ENCODE results near the gene B3GNT5. TPM values are rescaled to one million over a fixed set of nuclear protein-coding genes. Genes with fewer than 3 reads are reported as not detected.

The B3GNT5 gene
- total and polyA plus RNA-seq, 2 donors (not counting 3 experiments of a cell fraction or from before 2014, with no cell fraction given) = 4.1 to 25.6 TPM

GRCh38 chr3:183315739-183316138 lies 62.7 kb downstream of the B3GNT5 start:
- Histone ChIP-seq H3K9me3 (replicated peaks; ENCODE audit: control insufficient read depth, insufficient read depth, low read length) (no peaks in the 10 kb centered on the region), H3K4me1 (ENCODE audit: control insufficient read depth, extremely low read depth, insufficient read depth, low read length) (no peaks in the 10 kb centered on the region), H3K9me1 (replicated peaks; ENCODE audit: control insufficient read depth, extremely low read depth, insufficient read depth, low read length) (no peaks in the 10 kb centered on the region), H4K20me1 (replicated peaks; ENCODE audit: control insufficient read depth, extremely low read depth, insufficient read depth, low read length) (no peaks in the 10 kb centered on the region), H3K4me2 (ENCODE audit: insufficient read depth, low read length) (no peak overlapping the region), H3K79me2 (ENCODE audit: control insufficient read depth, insufficient read depth, low read length) (no peaks in the 10 kb centered on the region), H3K27ac (ENCODE audit: insufficient read depth, low read depth, low read length) (no peak overlapping the region), H3K4me3 (replicated peaks in 1 of 3; ENCODE audit: insufficient read depth in 1 of 3, low read depth in 1 of 3, low read length in 3 of 3) (no peak overlapping the region), H3K36me3 (ENCODE audit: control insufficient read depth in 2 of 2, extremely low read depth in 1 of 2, insufficient read depth in 2 of 2, low read length in 2 of 2) (no peaks in the 10 kb centered on the region), H3K27me3 (ENCODE audit: control insufficient read depth in 2 of 2, insufficient read depth in 2 of 2, low read length in 2 of 2) (no peaks in the 10 kb centered on the region), H3K9ac (replicated peaks; ENCODE audit: extremely low read depth, insufficient read depth, low read length) (no peak overlapping the region), H2AFZ (ENCODE audit: low read depth, low read length) (no peak overlapping the region)
- TF ChIP-seq MYC (IDR thresholded peaks at IDR 0.05; ENCODE audit: low read depth, low read length) (no peak), POLR2A (IDR thresholded peaks at IDR 0.05; ENCODE audit: low read depth, low read length) (no peak), GATA2 (IDR thresholded peaks at IDR 0.05; ENCODE audit: insufficient read depth, insufficient read length, low read depth, low read length) (no peak), JUN (IDR thresholded peaks at IDR 0.05; ENCODE audit: borderline replicate concordance, insufficient read depth, insufficient read length, low read depth) (no peak), FOS (IDR thresholded peaks at IDR 0.05; ENCODE audit: borderline replicate concordance, insufficient read depth, low read length) (no peak), POLR2AphosphoS5 (IDR thresholded peaks at IDR 0.05; ENCODE audit: insufficient read depth, low read depth, low read length) (no peak), EZH2 (IDR thresholded peaks at IDR 0.05; ENCODE audit: borderline replicate concordance, low read depth, low read length, severe bottlenecking) (no peak)
- TF ChIP-seq, protein P1, sequence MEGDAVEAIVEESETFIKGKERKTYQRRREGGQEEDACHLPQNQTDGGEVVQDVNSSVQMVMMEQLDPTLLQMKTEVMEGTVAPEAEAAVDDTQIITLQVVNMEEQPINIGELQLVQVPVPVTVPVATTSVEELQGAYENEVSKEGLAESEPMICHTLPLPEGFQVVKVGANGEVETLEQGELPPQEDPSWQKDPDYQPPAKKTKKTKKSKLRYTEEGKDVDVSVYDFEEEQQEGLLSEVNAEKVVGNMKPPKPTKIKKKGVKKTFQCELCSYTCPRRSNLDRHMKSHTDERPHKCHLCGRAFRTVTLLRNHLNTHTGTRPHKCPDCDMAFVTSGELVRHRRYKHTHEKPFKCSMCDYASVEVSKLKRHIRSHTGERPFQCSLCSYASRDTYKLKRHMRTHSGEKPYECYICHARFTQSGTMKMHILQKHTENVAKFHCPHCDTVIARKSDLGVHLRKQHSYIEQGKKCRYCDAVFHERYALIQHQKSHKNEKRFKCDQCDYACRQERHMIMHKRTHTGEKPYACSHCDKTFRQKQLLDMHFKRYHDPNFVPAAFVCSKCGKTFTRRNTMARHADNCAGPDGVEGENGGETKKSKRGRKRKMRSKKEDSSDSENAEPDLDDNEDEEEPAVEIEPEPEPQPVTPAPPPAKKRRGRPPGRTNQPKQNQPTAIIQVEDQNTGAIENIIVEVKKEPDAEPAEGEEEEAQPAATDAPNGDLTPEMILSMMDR (IDR thresholded peaks at IDR 0.05; ENCODE audit: extremely low read depth in 1 of 2, insufficient read depth in 1 of 2, low read depth in 1 of 2, low read length in 2 of 2) = no peak
- TF ChIP-seq, protein P2, sequence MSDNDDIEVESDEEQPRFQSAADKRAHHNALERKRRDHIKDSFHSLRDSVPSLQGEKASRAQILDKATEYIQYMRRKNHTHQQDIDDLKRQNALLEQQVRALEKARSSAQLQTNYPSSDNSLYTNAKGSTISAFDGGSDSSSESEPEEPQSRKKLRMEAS (IDR thresholded peaks at IDR 0.05; ENCODE audit: insufficient read depth, insufficient read length) = no peak
- FAIRE-seq (no peak), DNase-seq (ENCODE audit: low read depth, low spot score) (no peak)
- no TSS peak for BruUV-seq (replicated peaks)
- intact Hi-C loops (cut with micrococcal nuclease) (no loop called here), dilution Hi-C loops (cut with MboI; ENCODE audit: extremely low pct_ligation_motif_present, low sequenced_read_pairs) (no loop called here)
- ChIA-PET CTCF (interaction anchor here (0.9 kb wide), 1 partner anchor 131 kb away, joined by 3 read pairs; no protein-coding TSS in a partner anchor), POLR2A (no interaction called here)
